Activated CD8-positive, alpha-beta memory T cell treated with anti-CD3 and anti-CD28 coated beads for 24 hours (primary cell): ENCODE data around the gene SLCO2B1.

Experiments used
- DNase-seq: peaks from one replicate; pipeline ENCODE4 v3.0.0-alpha.2; 2020

SLCO2B1 gene

DNA sequence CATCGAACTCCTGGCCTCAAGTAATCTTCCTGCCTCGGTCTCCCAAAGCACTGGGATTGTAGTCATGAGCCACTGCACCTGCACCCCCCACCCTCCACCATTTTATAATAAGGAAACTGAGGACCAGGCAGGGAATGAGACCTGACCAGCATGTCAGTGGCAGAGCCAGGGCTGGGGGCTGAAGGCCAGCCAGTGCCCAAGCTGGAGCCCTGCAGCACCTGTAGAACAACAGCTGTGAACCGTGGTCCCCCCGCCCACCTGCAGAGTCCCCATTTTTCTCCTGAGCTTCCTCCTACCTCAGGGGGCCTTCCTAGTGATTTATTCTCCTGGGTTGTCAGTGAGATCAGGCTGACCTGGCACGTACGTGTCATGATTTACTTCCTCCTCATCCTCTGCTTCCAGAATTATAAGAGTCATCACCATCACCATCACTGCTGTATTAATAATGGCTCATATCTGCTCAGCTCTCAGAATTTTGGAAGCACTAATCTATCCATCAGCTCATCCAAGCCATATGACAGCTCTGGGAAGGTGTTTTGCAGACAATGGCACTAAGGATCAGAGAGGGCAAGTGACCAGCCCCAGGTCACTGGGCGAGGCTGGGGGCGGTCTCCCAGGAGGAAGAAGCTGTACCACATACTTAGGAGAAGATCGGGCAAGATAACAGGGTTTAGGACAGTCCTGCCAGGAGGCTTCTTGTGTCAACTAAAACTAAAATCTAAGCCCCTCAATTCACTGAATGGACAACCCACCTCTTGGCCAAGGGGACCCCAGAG is 5.5 kb upstream of the SLCO2B1 start:
- no peak for DNase-seq

DNA sequence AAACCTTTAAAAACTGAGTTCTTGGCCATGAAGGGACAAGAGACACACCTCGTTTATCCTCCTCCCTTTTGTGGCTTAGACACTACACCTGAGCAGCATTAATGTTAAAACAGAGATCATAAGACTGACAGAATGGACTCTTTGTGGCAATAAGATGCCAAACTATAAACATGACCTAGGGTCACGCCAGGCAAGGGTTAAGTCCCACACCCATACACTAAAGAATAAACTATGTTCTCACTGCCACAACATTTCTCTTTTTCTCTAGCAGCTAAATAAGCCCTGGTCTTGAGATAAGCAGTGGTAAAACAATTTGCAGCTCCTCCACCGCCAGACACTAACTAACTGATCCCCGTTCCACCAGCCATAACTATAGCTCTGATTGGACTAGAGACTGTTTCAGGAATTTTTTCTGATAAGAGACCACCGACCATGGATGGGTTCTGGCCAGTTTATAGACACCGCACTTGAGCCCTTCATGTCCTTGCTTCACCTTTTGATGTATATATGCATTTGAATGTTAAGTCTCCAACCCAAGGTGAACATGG is 4.9 kb upstream of the SLCO2B1 start:
- DNase-seq = no peak

DNA sequence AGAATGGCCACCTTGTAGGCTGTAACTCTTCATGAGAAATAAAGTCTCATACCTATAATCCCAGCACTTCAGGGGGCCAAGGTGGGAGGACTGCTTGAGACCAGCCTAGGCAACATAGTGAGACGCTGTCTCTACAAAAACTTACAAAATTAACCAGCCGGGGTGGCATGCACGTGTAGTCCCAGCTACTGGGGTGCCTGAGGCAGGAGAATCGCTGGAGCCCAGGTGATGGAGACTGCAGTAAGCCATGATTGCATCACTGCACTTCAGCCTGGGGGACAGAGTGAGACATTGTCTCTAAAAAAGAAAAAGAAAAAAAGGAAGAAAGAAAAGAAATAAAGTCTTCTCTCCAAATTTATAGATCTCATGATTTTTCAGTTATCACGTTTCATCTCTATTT is 4.2 kb upstream of the SLCO2B1 start:
- no peak for DNase-seq

DNA sequence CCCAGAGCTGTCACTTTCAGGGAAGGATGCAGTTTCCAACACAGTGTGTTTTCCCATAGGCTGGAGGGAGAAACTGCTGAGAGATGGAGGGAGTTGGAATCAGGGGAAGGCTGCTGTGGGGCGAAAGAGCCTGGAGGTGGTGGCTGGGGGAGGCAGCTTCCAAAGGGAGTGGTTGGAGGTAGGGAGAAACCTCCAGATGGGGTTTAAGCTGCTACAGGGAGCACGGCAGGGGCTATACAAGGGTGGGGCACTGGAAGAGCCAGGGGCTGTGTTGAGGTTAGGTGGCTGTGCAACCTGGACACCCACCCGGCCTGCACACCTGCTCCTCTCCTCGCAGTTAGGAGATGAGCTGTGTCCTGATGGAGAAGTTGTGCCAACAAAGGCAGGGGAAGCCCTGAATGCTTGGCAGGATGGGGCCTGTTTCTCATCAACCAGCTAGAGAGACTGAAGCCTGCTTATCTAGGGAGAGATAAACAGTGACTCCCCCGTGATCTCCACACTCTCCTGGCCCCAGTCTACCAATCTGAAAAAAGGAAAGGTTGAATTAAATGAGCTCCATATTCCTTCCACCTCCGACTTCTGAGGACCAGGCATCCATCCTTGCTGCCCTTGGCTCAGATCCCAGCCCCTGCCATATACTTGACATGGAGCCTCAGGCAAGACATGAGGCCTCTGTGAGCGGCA is 3.6 kb upstream of the SLCO2B1 start:
- DNase-seq = no peak

DNA sequence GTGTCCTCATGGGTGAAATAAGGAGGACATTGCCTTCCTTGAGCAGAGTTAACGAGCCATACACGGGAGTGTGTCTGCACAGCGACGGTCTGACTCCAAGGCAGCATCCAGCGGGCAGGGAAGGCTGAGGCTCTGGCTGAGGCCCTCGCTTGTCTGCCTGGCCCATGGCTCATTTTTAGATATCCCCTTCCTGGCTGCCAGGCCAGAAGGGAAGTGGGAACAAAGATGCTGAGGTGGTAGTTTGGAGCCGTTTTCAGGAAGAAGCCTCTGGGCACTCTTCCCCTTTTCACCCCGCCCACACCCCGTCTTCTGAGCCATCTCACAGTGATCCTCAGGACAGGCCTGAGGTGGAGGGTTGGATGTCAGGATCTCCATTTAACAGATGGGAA is 3.0 kb upstream of the SLCO2B1 start:
- no peak for DNase-seq

DNA sequence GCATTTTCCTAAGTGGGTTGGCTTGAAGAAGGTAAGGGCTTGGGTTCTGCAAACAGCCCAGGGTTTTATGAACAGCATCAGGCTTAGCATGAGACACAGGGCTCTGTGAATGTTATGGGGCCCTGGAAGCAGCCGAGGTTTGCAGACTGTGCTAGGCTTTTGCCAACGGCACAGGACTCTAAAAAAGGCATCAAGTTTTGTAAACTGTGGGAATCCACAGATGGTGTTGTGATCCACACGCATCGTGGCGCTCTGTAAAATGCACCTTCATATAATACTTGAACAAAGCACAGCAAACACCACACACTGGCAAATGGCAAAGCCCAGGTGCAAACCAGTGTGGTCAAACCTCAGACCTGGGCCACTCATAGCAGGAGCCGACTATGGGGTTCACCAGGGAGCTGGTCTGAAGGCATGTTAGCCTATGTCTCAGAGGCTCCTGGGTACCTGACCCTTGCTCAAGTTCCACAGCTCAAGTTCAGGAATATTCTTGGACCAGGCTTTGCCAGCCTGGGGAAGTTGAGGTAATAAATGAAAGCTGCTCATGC is 2.4 kb upstream of the SLCO2B1 start:
- no peak for DNase-seq

DNA sequence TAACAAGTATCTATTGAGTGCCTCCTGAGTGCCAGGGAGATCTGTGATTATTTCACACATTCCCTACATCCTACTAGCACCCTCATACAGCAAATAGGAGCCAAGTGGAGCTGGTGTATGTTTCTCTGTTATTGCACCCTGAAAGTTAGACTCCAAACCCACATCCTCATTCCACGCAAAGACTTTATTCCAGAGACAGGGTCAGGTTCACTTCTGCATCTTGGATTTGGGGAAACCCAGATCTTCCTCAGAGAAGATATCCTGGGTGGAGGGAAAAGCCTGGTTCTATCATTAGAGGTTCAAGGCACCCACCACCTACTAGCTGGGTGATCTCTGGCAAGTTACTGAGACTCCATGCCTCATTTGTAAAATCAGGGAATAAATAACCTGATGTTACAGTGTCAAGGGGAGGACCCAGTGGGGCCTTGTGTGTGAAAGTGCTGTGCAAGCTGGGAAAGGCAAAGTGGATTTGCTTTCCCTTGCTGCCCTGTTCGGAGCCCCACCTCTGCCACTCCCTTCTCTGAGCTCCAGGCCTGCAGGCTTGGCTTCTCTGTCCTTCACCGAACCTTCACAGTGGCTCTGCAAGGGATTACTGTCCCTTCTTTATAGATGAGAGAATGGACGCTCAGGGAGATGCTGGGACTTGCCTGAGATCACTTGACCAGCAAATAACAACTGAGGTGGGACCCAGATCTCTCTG is 991 bp upstream of the SLCO2B1 start:
- DNase-seq = no peak

DNA sequence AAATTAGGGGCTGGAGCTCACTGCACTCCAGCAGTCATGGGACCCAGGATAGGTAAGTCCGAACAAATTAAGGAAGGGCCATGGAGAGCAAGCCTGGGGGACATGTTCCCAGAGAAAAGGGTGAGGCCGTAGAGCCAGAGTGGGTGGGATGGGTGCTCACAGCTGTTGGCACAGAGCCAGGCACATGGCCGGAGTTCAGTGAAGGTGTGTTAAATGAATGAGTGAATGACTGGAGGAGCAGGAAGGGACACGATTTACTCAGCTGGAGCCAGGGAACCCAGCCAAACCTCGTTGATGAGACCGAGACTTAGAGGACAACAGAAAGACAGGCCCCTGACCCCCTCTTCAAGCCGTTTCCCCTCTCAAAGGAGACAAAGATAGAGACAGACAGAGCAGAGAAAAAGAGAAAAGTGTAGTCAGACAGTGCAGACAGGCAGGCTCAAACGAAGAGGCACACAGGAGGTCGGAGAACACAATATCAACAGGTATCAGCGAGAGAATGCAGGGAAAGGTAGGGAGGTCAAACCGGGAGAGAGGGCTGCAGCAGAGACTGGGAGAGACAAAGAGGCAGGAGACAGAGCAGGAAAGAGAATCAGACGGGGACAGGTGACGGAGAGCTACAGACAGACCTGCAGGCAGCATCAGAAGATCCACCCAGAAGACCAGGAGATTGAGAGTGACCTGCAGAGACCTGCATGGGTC is 590 bp downstream of the SLCO2B1 start:
- DNase-seq = no peak

DNA sequence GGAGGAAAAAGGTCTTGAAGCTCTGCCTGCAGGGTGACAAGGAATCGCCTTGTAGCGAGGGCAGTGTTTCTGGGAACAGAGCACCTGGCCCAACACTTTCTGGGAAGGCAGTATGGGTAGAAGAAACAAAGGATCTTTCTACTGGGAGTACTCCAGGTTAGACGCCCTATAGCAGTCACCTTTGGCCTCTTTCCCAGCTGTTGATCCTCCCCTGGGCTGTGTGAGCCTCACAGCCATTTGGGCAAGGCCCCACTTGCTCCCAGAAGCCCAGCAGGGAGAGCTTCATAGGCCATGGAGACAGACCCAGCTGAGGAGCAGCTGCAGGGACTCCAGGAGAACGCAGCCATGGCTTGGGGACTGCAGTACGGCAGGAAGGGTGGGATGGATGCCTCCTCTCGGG is 1.2 kb downstream of the SLCO2B1 start:
- DNase-seq = no peak

DNA sequence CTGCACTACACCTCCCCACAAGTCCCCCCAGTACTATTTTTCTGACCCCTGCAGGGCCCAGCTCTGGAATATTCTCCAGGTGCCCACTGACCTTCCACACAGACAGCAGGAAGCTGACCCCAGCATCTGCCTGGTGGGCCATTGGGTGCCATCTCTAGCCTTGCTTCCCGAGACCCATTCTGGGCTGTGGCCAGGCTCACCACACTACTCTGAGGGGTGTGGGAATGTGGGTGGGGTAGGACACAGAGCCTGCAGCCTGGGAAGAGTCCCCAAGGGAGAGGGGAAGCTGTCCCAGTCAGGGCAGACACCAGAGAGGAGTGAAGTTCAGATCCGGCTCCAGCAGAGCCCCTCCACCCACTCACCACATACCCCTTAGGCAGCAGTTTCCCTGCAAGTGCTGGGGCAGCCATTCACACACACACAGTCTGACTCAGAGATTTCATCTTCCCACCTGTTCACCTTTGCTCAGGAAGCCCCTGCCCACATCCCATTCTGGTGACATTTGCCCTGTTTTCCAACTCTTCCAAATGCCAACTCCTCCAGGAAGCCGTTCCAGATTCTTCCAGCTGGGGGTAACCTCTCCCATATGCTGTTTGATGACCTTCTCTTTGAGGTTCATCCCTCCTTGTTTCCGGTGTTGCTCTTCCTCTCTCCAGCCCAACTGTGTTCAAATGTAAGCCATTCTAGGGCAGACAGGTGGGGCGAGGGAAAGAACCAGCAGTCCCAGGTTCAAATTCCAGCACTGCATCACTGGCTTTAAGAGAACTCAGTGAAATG is 1.9 kb downstream of the SLCO2B1 start:
- no peak for DNase-seq

DNA sequence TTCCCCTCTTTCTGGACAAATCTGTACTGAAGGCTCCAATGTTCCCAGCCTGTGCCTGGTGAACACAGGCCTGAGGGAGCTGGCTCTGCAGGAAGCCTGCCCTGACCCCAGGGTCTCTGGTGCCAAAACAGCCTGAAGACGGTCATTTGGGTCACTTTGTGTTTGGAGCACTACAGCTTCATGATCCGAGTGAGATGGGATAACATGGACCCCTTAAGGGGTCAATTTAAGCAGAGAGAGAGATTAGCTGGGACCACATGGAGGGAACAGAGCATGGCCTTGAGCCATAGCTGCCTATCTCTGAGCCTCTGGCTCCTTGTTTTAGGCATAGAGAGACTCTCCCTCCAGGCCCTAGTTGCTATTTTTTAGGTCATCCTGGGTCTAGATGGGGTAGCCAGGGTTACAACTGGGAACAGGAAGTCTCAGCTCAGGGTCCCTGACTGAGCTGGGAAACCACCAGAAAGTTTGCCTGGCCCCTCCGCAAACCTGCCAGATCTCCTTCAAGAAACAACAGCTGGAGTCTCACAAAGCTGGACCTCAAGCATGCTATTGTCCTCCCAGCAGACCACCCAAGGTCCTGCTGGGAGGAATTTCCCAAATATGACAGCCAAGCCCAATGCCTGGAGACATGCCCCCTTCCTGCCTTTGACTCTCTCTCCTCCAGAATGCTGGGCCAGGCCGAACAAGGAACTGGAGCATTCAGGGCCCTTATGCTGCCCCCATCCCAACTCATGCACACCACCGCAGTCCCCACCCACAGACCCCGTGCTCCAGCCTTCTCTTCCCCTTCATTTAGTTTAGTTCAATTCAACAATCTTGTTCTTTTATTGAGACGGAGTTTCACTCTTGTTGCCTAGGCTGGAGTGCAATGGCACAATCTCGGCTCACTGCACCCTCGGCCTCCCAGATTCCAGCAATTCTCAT is 4.0 kb downstream of the SLCO2B1 start:
- no peak for DNase-seq

DNA sequence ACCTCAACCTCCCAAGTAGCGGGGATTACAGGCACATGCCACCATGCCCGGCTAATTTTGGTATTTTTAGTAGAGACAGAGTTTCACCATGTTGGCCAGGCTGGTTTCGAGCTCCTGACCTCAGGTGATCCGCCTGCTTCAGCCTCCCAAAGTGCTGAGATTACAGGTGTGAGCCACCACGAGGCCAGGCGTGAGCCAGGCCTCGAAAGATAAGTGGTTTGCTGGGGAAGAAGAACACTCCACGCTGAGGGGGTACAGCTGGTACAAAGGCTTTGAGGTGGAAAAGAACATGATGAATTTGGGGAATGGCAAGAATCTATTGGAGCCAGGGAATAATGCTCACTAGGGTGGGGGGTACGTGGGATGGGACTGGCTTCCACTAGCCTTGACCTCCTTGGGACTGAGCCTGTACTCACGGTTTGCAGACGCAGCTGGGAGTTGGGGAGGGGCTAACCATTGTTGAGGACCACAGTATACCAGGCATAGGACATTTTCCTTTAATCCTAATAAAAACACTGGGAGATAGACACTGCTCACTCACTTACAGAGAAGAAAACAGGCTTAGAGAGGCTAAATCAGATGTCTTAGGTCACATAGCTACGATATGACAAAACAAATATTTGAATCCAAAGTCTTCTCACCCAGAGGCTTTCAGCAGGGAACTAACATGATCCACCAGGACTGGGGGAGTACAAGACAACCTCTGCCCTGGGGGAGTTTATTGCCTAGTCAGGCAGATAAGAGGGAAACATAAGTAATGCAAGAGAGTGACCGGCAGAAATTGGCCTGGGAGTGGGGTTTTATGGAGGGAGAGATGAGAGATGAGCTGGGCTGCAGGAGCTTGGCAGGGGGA is 4.9 kb downstream of the SLCO2B1 start:
- DNase-seq = no peak

DNA sequence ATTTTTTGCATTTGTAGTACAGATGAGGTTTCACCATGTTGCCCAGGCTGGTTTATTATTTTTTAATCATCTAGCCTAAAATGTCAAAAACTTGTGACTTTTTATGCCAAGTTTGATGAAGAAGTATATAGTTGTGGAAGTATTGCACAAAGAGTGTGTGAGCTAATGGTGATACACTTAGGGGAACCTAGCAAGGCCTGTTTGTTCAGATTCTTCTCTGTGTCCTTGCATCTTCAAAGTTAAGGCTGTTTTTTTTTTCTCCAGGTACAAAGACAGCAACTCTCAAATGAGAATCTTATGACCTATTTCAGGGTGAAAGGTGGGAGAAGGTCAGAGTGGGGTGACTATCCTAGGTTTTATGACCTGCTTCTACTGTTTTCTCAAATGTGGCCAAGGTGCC is 7.3 kb downstream of the SLCO2B1 start:
- no peak for DNase-seq

DNA sequence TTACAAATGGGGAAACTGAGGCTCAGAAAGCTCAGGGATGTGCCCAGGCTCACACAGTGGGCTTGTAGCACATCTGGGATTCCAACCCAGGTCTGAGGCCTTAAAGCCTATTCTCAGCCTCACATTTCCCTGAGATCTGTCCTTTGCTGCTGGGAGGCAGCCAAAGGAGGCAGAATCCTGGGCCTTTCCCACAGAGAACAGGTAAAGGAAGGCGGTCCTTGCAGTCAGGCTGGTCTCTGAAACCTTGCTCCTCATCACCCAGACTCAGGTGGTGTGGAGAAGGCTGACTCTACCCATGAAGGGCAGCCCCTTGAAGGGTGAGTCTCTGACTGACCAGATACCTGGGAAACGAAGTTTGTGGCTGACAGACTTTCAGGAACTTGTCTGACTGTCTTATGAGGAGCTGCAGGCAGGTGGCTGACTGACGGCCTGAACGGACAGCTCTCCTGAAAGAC is 7.8 kb downstream of the SLCO2B1 start:
- no peak for DNase-seq

DNA sequence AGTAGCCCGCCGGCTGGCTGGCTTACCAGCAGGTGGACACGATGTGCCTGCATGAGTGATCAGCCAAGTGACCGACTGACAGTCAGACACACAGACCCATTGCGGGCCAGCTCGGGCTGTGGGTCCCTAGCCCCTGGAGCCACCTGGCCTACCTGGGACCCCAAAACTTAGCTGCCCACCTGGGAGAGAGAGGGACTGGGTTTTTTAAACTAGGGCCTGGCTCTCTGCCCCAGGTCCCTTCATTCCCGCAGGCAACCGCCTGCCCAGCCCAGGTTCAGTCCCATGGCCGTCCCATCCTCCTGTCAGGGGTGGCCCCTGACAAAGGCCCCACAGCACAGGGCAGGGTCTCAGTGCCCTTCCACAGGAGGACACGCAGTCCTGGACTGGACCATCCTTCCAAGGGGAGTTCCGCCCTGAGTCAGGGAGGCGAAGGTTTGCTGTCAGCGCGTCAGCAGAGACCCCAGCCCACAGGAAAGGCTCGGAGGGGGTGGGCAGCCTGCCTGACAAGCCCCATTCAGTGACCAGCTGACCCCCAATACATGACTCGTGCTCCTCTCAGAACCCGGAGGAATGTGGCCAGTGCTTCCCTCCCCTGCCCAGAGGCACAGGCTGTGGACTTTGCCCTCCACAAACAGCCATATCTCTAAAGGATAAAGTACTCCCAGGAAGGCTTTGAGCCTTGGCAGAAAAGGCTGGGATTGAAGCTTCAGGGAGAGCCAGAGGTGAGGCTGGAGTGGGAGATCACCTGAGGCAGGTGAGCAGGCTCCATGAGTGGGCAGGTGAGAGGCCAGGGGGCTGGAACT is 8.4 kb downstream of the SLCO2B1 start:
- DNase-seq = no peak

DNA sequence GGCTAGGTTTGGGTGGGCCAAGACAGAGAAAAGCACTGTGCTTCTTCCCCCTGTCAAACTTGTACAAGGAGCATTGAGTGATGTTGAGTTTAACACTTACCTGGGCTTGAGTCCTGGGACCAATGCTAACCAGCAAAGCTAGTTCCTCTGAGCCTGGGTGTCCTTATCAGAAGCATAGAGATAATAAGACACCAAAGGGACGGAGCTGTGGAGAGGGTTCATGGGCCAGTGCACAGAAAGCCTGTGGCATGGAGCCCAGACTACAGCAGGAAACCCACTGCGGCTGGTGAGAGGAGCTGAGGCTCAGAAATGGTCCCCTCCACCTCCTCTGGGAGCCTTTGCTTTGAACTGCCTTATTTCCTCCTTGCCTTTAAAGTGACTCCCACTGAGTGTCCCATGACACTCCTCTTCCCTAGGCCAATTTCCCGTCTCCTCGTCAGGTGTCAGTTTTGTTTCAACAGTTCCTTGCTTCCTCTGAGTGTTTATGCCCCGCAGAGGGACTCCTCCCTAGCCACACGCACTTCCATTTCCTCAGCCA is 9.4 kb downstream of the SLCO2B1 start:
- no peak for DNase-seq

DNA sequence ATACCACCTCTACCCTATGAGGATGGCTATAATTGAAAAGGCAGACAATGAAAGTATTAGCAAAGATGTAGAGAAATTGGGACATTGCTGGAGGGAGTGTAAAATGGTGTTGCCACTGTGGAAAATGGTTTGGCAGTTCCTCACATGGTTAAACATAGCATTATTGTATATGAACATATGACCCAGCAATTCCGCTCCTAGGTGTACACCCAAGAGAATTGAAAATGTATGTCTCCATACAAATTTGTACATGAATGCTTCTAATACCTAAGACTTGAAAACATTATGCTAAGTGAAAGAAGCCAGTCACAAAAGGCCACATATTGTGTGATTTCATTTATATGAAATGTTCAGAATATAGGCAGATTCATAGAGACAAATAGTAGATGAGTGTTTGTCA is 10.0 kb downstream of the SLCO2B1 start:
- no peak for DNase-seq

DNA sequence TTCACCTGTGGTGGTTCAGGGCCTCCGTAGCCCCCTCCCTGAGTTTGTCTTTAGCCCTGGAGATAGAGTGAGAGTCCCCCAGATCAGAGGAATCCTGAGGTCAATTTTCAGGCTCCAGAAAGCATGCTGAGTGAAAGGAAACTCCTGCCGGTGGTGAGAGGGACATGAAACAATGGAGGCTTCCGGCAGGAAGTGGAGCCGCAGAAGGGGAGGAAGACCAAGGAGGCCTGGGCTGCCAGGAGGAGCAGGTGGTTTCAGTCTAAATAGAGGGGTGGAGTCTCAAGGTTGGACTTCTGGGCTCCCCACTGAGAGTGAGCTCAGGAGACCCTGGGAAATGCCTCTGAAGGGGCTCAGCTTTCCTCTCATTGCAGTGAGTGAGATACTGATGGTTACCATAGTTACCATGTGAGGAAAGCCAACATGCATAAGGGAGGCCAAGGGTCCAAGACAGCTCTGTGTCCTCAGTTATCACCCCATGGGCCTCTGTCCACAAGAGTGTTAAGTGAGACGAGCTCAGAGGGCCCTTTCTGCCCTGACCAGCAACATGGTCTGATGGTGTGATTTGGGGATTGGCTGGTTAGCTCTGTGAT is 10.7 kb downstream of the SLCO2B1 start:
- DNase-seq = no peak
